H9 (cell line): ENCODE results near the gene MOG. TPM values are rescaled to one million over a fixed set of nuclear protein-coding genes. Genes with fewer than 3 reads are reported as not detected.

Source experiments
- DNase-seq: peaks from one replicate; pipeline ENCODE4 v3.0.0-alpha.2; 2017
- H2AFZ ChIP-seq: one replicate; pipeline ENCODE4 v1.6.1; 2013; ENCODE audit warnings: mild to moderate bottlenecking, low read length, control low read depth, moderate library complexity
- H2AK5ac ChIP-seq: 2 replicates; pipeline ENCODE4 v1.6.1; 2013; ENCODE audit warnings: low read length, control low read depth, mixed read lengths; ENCODE audit not compliant: insufficient read length
- H2BK120ac ChIP-seq: one replicate; pipeline ENCODE4 v1.6.1; 2013; ENCODE audit warnings: low read depth, mild to moderate bottlenecking, low read length, control low read depth, inconsistent platforms; ENCODE audit not compliant: poor library complexity, severe bottlenecking
- H2BK12ac ChIP-seq: 2 replicates; pipeline ENCODE4 v1.6.1; 2013; ENCODE audit warnings: low read length, control low read depth, mixed read lengths, low read depth; ENCODE audit not compliant: insufficient read length
- H2BK15ac ChIP-seq: 2 replicates; pipeline ENCODE4 v1.6.1; 2013; ENCODE audit warnings: low read depth, low read length, control low read depth
- H2BK20ac ChIP-seq: one replicate; pipeline ENCODE4 v1.6.1; 2013; ENCODE audit warnings: low read depth, mild to moderate bottlenecking, low read length, control low read depth, inconsistent platforms; ENCODE audit not compliant: poor library complexity, severe bottlenecking
- H2BK5ac ChIP-seq: 2 replicates; pipeline ENCODE4 v1.6.1; 2013; ENCODE audit warnings: low read length, control low read depth, mixed read lengths; ENCODE audit not compliant: insufficient read length
- H3K14ac ChIP-seq: 2 replicates; pipeline ENCODE4 v1.6.1; 2013; ENCODE audit warnings: low read length, control low read depth; ENCODE audit not compliant: insufficient read depth
- H3K18ac ChIP-seq: 2 replicates; pipeline ENCODE4 v1.6.1; 2013; ENCODE audit warnings: low read depth, mild to moderate bottlenecking, mixed read lengths, low read length, control low read depth; ENCODE audit not compliant: insufficient read length
- H3K23ac ChIP-seq: 2 replicates; pipeline ENCODE4 v1.6.1; 2013; ENCODE audit warnings: low read length, control low read depth, mixed read lengths, low read depth; ENCODE audit not compliant: insufficient read length
- H3K23me2 ChIP-seq: 2 replicates; pipeline ENCODE4 v1.6.1; 2013; ENCODE audit warnings: low read depth, mild to moderate bottlenecking, mixed read lengths, low read length, control low read depth; ENCODE audit not compliant: insufficient read length, poor library complexity, severe bottlenecking
- H3K27ac ChIP-seq: 2 replicates; pipeline ENCODE4 v1.5.1; 2013; ENCODE audit warnings: low read length, control low read depth, mixed read lengths, low read depth; ENCODE audit not compliant: insufficient read length
- H3K27me3 ChIP-seq: 2 replicates; pipeline ENCODE4 v1.6.1; 2013; ENCODE audit warnings: low read length, control low read depth, inconsistent platforms; ENCODE audit not compliant: insufficient read depth
- H3K4ac ChIP-seq: 2 replicates; pipeline ENCODE4 v1.6.1; 2013; ENCODE audit warnings: low read depth, mild to moderate bottlenecking, control low read depth, inconsistent platforms, low read length, moderate library complexity
- H3K4me1 ChIP-seq: 2 replicates; pipeline ENCODE4 v1.6.1; 2013; ENCODE audit warnings: low read length, control low read depth, inconsistent platforms; ENCODE audit not compliant: insufficient read depth
- H3K4me2 ChIP-seq: 2 replicates; pipeline ENCODE4 v1.6.1; 2013; ENCODE audit warnings: low read length, control low read depth, mixed read lengths; ENCODE audit not compliant: insufficient read length, insufficient read depth
- H3K56ac ChIP-seq: 2 replicates; pipeline ENCODE4 v1.6.1; 2013; ENCODE audit warnings: low read depth, mild to moderate bottlenecking, mixed read lengths, low read length, control low read depth; ENCODE audit not compliant: insufficient read length
- H3K79me1 ChIP-seq: 2 replicates; pipeline ENCODE4 v1.6.1; 2013; ENCODE audit warnings: low read depth, mild to moderate bottlenecking, moderate library complexity, low read length, control low read depth, inconsistent platforms; ENCODE audit not compliant: insufficient read depth, poor library complexity, severe bottlenecking
- H3K79me2 ChIP-seq: 2 replicates; pipeline ENCODE4 v1.6.1; 2013; ENCODE audit warnings: low read length, control low read depth, inconsistent platforms; ENCODE audit not compliant: insufficient read depth
- H3K9ac ChIP-seq: 2 replicates; pipeline ENCODE4 v1.6.1; 2013; ENCODE audit warnings: low read length, control low read depth, mixed read lengths; ENCODE audit not compliant: insufficient read length; ENCODE audit errors: extremely low read depth
- H3K9me3 ChIP-seq: one replicate; pipeline ENCODE4 v1.6.1; 2013; ENCODE audit warnings: low read depth, low read length, inconsistent platforms; ENCODE audit not compliant: control insufficient read depth
- H3T11ph ChIP-seq: one replicate; pipeline ENCODE4 v1.6.1; 2013; ENCODE audit warnings: mild to moderate bottlenecking, low read length, control low read depth, inconsistent platforms
- H4K20me1 ChIP-seq: one replicate; pipeline ENCODE4 v1.6.1; 2013; ENCODE audit not compliant: control insufficient read depth, insufficient read length, insufficient read depth
- H4K5ac ChIP-seq: 2 replicates; pipeline ENCODE4 v1.6.1; 2013; ENCODE audit warnings: low read depth, mild to moderate bottlenecking, mixed read lengths, low read length, control low read depth; ENCODE audit not compliant: insufficient read length
- H4K8ac ChIP-seq: replicated peaks from 2 replicates; pipeline ENCODE4 v1.6.1; 2013; ENCODE audit warnings: low read length, control low read depth, mixed read lengths, low read depth; ENCODE audit not compliant: insufficient read length
- H4K91ac ChIP-seq: 2 replicates; pipeline ENCODE4 v1.6.1; 2013; ENCODE audit warnings: low read depth, mild to moderate bottlenecking, moderate library complexity, mixed read lengths, low read length, control low read depth; ENCODE audit not compliant: insufficient read length
- H3K27ac Mint-ChIP-seq, 3 experiments: 2 replicates in 2 of 3; 3 replicates in 1 of 3; pipeline ENCODE4 v1.8.0; 2020 to 2021; ENCODE audit warnings: mixed read lengths in 3 of 3, mild to moderate bottlenecking in 1 of 3, moderate library complexity in 1 of 3
- H3K27me3 Mint-ChIP-seq: 2 replicates; pipeline ENCODE4 v1.8.0; 2021; ENCODE audit warnings: low read depth, mild to moderate bottlenecking, moderate library complexity, mixed read lengths
- H3K36me3 Mint-ChIP-seq, 3 experiments: 2 replicates in 2 of 3; 3 replicates in 1 of 3; pipeline ENCODE4 v1.8.0; 2020 to 2021; ENCODE audit warnings: low read depth in 3 of 3, mixed read lengths in 3 of 3; ENCODE audit not compliant: insufficient read depth in 1 of 3
- H3K4me1 Mint-ChIP-seq, 2 experiments: 2 replicates each; pipeline ENCODE4 v1.8.0; 2020; ENCODE audit warnings: mixed read lengths in 2 of 2
- H3K4me3 Mint-ChIP-seq, 2 experiments: 2 replicates in 1 of 2; 3 replicates in 1 of 2; pipeline ENCODE4 v1.8.0; 2020 to 2021; ENCODE audit warnings: mild to moderate bottlenecking in 2 of 2, mixed read lengths in 2 of 2, moderate library complexity in 1 of 2
- H3K9me3 Mint-ChIP-seq, 2 experiments: 2 replicates in 1 of 2; 3 replicates in 1 of 2; pipeline ENCODE4 v1.8.0; 2020; ENCODE audit warnings: mild to moderate bottlenecking in 2 of 2, mixed read lengths in 2 of 2, moderate library complexity in 1 of 2
- WGBS: extraction: QIAGEN DNeasy Blood & Tissue Kit; methylation state at CpG from one replicate; pipeline ENCODE4 v1.1.7; 2013; ENCODE audit warnings: missing lambda C conversion rate, low lambda C conversion rate, mixed read lengths; ENCODE audit not compliant: insufficient read length; ENCODE audit errors: extremely low coverage; 5-methylcytosine and 5-hydroxymethylcytosine counted together
- total RNA-seq: library from RNA; stranded (reverse); gene quantifications from 2 replicates; pipeline ENCODE4 v1.2.1, GENCODE V29; 2021
- TF ChIP-seq, protein P1 (sequence below): fragments of 200-600 bp; sonication (generic); conservative IDR thresholded peaks from 3 replicates; pipeline ENCODE4 v1.8.0; 2021; ENCODE audit warnings: antibody characterized with exemption, mild to moderate bottlenecking

Gene MOG
- total RNA-seq, 1 experiment from 2014 or later: 0.55 TPM

GRCh38 chr6:29620630-29621029 lies 36.3 kb upstream of the MOG start:
- no peaks in the 10 kb centered on the region for H3K79me1 ChIP-seq
- H2AK5ac ChIP-seq: no peak overlapping the region
- no peak overlapping the region for H2BK15ac ChIP-seq
- no peak overlapping the region for H3K23ac ChIP-seq
- H3T11ph ChIP-seq: no peak overlapping the region
- H3K4me2 ChIP-seq: no peak overlapping the region
- H3K56ac ChIP-seq: no peak overlapping the region
- Mint-ChIP-seq H3K27me3 (no peaks in the 10 kb centered on the region), H3K4me3 (no peak overlapping the region), H3K36me3 (peaks cover 62 to 89% (median 67%) of the 10 kb centered on the region in 3 experiments), H3K9me3 (no peaks in the 10 kb centered on the region), H3K27ac (peak overlapping the region in 1 of 3 experiments; percentile 87; a peak in 1 of 7 replicates), H3K4me1 (peaks cover 37 to 55% of the 10 kb centered on the region in 2 experiments)
- peaks cover 16% of the 10 kb centered on the region; the same call in 1 of the 2 replicates for H3K4me1 ChIP-seq
- no CpG with 5 or more reads among the region's 4 CpGs for WGBS
- no peak overlapping the region for H2AFZ ChIP-seq
- H2BK5ac ChIP-seq: no peak overlapping the region
- H3K9ac ChIP-seq: no peak overlapping the region
- no peak overlapping the region for H3K4ac ChIP-seq
- TF ChIP-seq, protein P1, sequence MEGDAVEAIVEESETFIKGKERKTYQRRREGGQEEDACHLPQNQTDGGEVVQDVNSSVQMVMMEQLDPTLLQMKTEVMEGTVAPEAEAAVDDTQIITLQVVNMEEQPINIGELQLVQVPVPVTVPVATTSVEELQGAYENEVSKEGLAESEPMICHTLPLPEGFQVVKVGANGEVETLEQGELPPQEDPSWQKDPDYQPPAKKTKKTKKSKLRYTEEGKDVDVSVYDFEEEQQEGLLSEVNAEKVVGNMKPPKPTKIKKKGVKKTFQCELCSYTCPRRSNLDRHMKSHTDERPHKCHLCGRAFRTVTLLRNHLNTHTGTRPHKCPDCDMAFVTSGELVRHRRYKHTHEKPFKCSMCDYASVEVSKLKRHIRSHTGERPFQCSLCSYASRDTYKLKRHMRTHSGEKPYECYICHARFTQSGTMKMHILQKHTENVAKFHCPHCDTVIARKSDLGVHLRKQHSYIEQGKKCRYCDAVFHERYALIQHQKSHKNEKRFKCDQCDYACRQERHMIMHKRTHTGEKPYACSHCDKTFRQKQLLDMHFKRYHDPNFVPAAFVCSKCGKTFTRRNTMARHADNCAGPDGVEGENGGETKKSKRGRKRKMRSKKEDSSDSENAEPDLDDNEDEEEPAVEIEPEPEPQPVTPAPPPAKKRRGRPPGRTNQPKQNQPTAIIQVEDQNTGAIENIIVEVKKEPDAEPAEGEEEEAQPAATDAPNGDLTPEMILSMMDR: no peak
- no peaks in the 10 kb centered on the region for H3K27me3 ChIP-seq
- H4K20me1 ChIP-seq: no peaks in the 10 kb centered on the region
- H4K5ac ChIP-seq: no peak overlapping the region
- H4K91ac ChIP-seq: no peak overlapping the region
- no peak overlapping the region for H4K8ac ChIP-seq
- no peaks in the 10 kb centered on the region; the same call in 1 of the 2 replicates for H3K79me2 ChIP-seq
- H2BK120ac ChIP-seq: no peak overlapping the region
- H3K18ac ChIP-seq: no peak overlapping the region
- DNase-seq: no peak
- H2BK20ac ChIP-seq: no peak overlapping the region
- H3K23me2 ChIP-seq: peaks cover 3% of the 10 kb centered on the region
- H3K27ac ChIP-seq: no peak overlapping the region
- H2BK12ac ChIP-seq: no peak overlapping the region
- H3K9me3 ChIP-seq: no peaks in the 10 kb centered on the region
- H3K14ac ChIP-seq: no peak overlapping the region
